ENCODE results near the gene LMO7.

- TF ChIP-seq CTCF (conservative IDR thresholded peaks at IDR 0.05; ENCODE audit: low read length) (no peak), EZH2phosphoT487 (IDR thresholded peaks at IDR 0.05; ENCODE audit: borderline replicate concordance, low read depth, low read length) (no peak)
These were observed 147.9 kb downstream of the LMO7 start for GRCh38 chr13:75784003-75784402.

All from OCI-LY7 (cell line).